ENCODE results near the gene TXNIP.

DNA sequence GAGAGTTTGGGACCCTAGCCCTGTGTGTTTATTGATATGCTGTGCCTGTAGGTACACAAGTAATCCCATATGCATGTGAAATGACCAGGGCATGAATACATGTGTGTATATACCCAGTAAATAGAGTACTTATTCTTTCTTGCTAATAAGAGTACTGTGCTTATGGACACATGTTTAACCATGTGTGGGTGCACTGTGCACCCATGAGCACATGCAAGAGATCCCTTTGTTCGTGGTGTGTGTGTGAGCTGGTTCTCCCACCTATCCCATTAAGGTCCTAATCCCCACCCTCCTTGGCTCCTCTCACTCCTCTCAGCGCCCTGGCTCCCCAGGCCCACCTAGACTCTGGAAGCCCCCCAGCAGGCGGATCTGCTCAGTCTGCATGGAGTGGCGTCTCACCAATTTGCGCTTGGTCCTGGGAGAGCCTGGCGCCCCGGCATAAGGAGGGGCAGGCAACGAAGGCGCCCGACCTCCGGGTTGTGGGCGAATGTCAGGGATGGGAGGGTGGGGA is 36.4 kb downstream of the TXNIP start:
- TF ChIP-seq, protein P1, sequence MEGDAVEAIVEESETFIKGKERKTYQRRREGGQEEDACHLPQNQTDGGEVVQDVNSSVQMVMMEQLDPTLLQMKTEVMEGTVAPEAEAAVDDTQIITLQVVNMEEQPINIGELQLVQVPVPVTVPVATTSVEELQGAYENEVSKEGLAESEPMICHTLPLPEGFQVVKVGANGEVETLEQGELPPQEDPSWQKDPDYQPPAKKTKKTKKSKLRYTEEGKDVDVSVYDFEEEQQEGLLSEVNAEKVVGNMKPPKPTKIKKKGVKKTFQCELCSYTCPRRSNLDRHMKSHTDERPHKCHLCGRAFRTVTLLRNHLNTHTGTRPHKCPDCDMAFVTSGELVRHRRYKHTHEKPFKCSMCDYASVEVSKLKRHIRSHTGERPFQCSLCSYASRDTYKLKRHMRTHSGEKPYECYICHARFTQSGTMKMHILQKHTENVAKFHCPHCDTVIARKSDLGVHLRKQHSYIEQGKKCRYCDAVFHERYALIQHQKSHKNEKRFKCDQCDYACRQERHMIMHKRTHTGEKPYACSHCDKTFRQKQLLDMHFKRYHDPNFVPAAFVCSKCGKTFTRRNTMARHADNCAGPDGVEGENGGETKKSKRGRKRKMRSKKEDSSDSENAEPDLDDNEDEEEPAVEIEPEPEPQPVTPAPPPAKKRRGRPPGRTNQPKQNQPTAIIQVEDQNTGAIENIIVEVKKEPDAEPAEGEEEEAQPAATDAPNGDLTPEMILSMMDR (IDR thresholded peaks at IDR 0.05; ENCODE audit: poor library complexity) = no peak
- TF ChIP-seq EZH2 (IDR thresholded peaks at IDR 0.05; ENCODE audit: borderline replicate concordance) = no peak
- no peak for TF ChIP-seq EZH2phosphoT487 (IDR thresholded peaks at IDR 0.05; ENCODE audit: low read depth, severe bottlenecking, unreplicated experiment)

All from hepatocyte (in vitro differentiated cells).